Measurements from ENCODE around the gene ABCC11.

Gene ABCC11

DNA sequence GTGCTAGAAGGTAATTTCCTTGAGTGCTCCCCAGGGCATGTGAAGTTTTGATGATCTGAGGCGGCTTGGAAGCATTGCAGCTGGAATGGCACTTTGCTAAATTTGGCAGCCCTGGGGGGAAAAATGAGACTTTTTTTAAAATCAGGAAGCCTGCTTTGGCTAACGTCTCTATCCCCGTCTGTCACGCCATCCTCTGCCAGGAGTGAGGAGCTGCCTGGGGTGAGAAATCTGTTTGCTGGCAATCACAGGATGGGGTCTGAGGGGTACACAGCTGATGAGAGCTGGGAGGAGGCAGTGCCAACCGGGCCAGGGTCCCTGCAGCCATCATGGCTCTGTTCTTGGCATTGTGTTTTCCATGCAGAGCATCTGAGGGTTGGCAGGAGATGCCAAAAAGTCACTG, 93.6 kb downstream of the ABCC11 start:
- TF ChIP-seq, protein P1, sequence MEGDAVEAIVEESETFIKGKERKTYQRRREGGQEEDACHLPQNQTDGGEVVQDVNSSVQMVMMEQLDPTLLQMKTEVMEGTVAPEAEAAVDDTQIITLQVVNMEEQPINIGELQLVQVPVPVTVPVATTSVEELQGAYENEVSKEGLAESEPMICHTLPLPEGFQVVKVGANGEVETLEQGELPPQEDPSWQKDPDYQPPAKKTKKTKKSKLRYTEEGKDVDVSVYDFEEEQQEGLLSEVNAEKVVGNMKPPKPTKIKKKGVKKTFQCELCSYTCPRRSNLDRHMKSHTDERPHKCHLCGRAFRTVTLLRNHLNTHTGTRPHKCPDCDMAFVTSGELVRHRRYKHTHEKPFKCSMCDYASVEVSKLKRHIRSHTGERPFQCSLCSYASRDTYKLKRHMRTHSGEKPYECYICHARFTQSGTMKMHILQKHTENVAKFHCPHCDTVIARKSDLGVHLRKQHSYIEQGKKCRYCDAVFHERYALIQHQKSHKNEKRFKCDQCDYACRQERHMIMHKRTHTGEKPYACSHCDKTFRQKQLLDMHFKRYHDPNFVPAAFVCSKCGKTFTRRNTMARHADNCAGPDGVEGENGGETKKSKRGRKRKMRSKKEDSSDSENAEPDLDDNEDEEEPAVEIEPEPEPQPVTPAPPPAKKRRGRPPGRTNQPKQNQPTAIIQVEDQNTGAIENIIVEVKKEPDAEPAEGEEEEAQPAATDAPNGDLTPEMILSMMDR (conservative IDR thresholded peaks at IDR 0.05): no peak
- no peak for TF ChIP-seq ZFX (IDR thresholded peaks at IDR 0.05)
- H3K27ac ChIP-seq: no peak overlapping the region

DNA sequence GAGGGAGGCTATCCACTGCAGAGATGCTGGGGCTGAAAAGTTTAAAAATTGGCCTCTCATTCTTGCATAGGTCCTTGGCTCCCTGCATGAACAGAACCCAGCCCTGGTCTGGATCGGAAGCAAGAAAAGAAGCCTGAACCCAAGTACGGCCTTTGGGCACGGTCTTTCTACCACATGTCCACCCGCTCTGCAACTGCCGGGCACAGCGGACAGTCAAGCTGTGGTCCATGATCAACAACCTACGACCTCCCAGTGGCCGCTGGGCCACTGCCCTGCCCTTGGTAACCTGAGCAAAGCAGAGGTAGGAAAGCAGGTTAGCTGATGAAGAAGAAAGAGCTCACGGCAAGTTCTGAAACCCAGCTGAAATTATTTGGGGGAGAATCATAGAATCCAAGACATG, 95.1 kb downstream of the ABCC11 start:
- no peak for TF ChIP-seq ZFX (IDR thresholded peaks at IDR 0.05)
- TF ChIP-seq, protein P1 (conservative IDR thresholded peaks at IDR 0.05): no peak
- H3K27ac ChIP-seq: no peak overlapping the region

DNA sequence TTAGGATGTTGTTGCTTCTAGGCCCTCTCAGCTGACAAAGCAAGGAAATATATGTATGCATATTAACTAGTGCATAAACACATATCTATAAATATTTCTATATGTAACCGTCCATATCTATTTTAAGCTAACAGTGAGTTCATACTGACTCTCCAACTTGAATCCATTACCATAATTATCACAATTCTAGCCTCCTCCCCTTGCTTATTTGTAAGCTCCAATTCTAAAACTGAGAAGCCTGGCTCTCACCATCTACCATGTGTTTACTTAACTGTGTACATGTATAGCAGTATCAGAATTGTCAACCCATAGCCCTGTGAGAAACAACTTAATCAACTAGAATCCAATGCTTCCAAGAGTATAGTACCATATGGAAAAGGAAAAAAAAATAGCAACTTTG, 96.6 kb downstream of the ABCC11 start:
- TF ChIP-seq ZFX (IDR thresholded peaks at IDR 0.05): no peak
- TF ChIP-seq, protein P1 (conservative IDR thresholded peaks at IDR 0.05): no peak

DNA sequence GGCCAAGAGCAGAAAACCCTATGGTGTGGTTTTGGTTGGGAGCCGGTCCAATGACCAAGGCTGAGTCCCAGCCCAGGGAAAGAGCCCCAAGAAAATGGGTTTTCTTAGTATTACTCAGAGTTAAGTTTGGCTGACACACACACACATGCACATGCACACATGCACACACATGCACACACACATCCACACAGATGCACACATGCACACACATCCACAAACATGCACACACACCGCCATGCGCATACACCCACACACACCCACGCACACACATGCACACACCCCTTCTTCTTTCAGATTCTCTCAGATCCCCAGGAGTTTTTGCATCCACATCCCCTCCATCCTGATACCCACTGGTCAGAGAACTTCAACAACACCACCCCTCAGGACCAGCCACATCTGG, 100.6 kb downstream of the ABCC11 start:
- H3K27ac ChIP-seq: no peak overlapping the region
- TF ChIP-seq ZFX (IDR thresholded peaks at IDR 0.05): no peak
- TF ChIP-seq, protein P1 (conservative IDR thresholded peaks at IDR 0.05): no peak

More for the DNA sequence above, 96.6 kb downstream of the ABCC11 start:
- H3K27ac ChIP-seq: no peak overlapping the region

DNA sequence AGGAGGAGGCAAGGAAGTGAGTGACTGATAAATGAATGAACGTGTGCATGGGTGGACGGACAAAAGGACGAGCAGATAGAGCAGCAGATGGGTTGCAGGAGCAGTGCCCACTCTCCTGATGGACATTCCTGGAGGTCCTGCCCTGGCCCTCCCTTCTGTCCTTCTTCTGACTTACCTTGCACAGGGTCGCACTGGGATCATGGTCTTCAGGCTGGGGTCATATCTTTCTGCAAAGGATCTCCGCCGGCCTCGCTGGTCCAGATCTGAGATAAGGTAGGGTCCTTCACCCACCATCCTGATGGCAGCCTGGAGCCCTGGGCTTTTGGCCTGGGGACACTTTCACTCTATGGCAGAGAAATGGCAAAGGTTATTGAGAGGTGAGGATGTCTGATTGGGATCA, 101.2 kb downstream of the ABCC11 start:
- TF ChIP-seq, protein P1 (conservative IDR thresholded peaks at IDR 0.05): no peak
- no peak for TF ChIP-seq ZFX (IDR thresholded peaks at IDR 0.05)
- no peak overlapping the region for H3K27ac ChIP-seq

DNA sequence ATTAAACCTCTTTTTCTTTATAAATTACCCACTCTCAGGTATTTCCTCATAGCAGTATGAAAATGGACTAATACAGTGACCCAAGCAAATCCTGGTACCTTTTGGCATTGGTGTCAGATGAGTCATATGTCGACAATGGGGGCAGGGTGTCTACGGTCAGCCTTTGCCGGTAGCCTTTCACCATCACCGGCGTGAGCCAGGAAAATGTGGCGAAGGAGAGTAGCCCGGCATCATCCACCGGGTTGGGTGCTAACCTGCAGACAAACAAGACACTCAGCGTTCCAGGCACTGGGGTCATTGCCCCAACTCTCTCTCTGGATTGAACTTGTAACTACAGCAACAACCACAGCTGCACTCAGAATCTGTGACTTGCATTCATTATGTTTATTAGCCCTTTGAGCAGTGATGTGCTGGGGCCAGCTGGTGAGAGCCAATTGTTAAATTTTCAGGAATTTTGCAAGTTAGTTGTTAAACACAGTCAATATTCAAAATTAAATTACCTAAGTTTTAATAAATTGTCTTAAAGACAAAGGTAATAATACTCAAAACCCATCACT, 103.4 kb downstream of the ABCC11 start:
- H3K27ac ChIP-seq: no peak overlapping the region
- TF ChIP-seq, protein P1 (conservative IDR thresholded peaks at IDR 0.05): no peak
- TF ChIP-seq ZFX (IDR thresholded peaks at IDR 0.05): no peak

DNA sequence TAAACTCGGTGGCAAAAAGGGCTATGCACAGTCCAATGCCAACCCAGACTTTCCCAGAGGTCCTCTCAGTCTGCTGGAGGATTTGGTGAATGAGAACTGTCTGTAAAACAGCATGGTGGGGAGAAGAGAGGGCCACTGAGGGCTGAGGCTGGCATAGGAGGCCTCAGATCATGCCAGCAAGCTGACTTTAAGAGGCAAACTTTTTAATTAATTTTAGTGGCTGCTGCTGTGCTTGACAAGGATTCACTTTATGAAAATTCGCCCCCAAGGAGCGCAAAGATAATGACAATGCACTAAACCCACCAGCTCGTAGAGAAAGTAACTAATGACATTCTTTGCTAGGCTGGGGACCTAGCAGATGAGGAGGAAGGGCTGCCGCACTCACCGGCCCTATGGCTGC, 106.5 kb downstream of the ABCC11 start:
- TF ChIP-seq, protein P1 (conservative IDR thresholded peaks at IDR 0.05): no peak
- TF ChIP-seq ZFX (IDR thresholded peaks at IDR 0.05): no peak

More for the DNA sequence above, 106.5 kb downstream of the ABCC11 start:
- H3K27ac ChIP-seq: no peak overlapping the region
